ENCODE results near the gene PABPC1L. TPM values are rescaled to one million over a fixed set of nuclear protein-coding genes. Genes with fewer than 3 reads are reported as not detected.
"Not testable (repeated sequence)": the region's sequence is repeated elsewhere in the genome, so short reads cannot be mapped to it uniquely, and the experiment has no call there.

PABPC1L gene
- polyA plus RNA-seq (2013, experiment 1 of 2): 24.3 TPM
- 22.1 TPM for polyA plus RNA-seq (2013, experiment 2 of 2)

DNA sequence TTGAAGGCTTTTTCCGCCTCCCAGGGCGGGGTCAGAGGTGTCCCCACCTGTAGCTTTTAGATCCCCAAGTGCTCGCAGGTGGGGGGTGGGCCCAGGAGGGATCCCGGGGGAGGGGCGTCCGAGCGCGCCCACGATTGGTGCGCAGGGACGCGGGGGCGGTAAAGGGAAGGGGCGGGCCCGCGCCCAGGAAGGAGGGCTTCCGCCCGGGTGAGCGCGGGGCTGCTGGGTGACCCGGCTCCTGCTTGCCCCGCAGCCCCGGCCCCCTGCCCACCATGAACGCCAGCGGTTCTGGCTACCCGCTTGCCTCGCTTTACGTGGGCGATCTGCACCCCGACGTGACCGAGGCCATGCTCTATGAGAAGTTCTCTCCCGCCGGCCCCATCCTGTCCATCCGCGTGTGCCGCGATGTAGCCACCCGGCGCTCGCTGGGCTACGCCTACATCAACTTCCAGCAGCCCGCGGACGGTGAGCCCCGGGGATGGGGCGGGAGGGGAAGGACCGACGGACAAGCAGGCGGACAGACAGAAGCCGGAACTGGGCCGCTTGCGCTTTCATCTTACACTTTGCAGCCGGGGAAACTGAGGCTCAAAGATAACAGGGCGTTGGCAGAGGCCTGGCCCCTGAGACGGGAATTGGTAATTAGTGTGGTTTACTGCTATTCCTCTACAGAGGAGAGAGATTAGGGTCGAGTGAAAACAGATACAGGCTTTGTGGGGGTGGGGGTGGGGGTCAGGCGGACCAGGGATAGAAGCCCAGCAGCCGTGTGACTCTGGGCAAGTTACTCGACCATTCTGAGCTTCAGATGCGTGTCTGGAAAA, at the start of gene PABPC1L:
Gene PABPC1L (plus strand): TSS at position 189 of the 818 bp plus-strand sequence. CDS start 84 bp downstream, at position 273.
- peak within 1 kb of the TSS; percentile 55 to 99 for H3K4me3 ChIP-seq (ENCODE audit: low read length in 2 of 2)
- H2AFZ ChIP-seq (ENCODE audit: low read length): peak within 1 kb of the TSS; percentile 78
- no peak within 1 kb of the TSS for H2BK12ac ChIP-seq (ENCODE audit: low read length)
- no peak within 1 kb of the TSS for H4K91ac ChIP-seq (ENCODE audit: low read depth, low read length, poor library complexity)
- H3K9ac ChIP-seq (ENCODE audit: low read depth, low read length, poor library complexity): peak within 1 kb of the TSS; percentile 85
- no peak within 1 kb of the TSS for H2BK120ac ChIP-seq (ENCODE audit: low read depth, low read length)
- H3K4ac ChIP-seq (ENCODE audit: low read length): no peak within 1 kb of the TSS
- H3K4me1 ChIP-seq (ENCODE audit: control insufficient read depth in 2 of 2, insufficient read depth in 1 of 2, low read depth in 1 of 2, low read length in 2 of 2): peaks cover 0 to 6% of the 10 kb centered on the region in 2 donors
- DNase-seq (ENCODE audit: low spot score): peak; percentile 51
- peak within 1 kb of the TSS; percentile 95 for H3K18ac ChIP-seq (ENCODE audit: low read length)
- peak within 1 kb of the TSS; percentile 6 for H2AK5ac ChIP-seq (ENCODE audit: low read depth, low read length)
- no peaks in the 10 kb centered on the region for H3K79me1 ChIP-seq (ENCODE audit: low read depth, low read length)
- H3K9me3 ChIP-seq (replicated peaks in 1 of 2; ENCODE audit: control insufficient read depth in 2 of 2, insufficient read depth in 1 of 2, low read depth in 1 of 2, low read length in 2 of 2): no peaks in the 10 kb centered on the region
- peak within 1 kb of the TSS; percentile 84 for H3K4me2 ChIP-seq (ENCODE audit: insufficient read depth, low read length, poor library complexity, severe bottlenecking)
- H2BK15ac ChIP-seq (ENCODE audit: low read length): no peak within 1 kb of the TSS
- peaks cover 18 to 53% of the 10 kb centered on the region in 2 donors for H3K36me3 ChIP-seq (replicated peaks in 1 of 2; ENCODE audit: control insufficient read depth in 2 of 2, insufficient read depth in 2 of 2, low read length in 2 of 2)
- H3K23ac ChIP-seq (ENCODE audit: low read depth, low read length, poor library complexity): peak within 1 kb of the TSS; percentile 75
- H2BK5ac ChIP-seq (ENCODE audit: low read length): no peak within 1 kb of the TSS
- H3K14ac ChIP-seq (ENCODE audit: low read length): peak within 1 kb of the TSS; percentile 31
- no CpG with 5 or more reads among the region's 61 CpGs for WGBS, 2 donors (ENCODE audit: extremely low coverage in 2 of 2, insufficient read length in 2 of 2, insufficient replicate concordance in 1 of 2)
- no peak within 1 kb of the TSS for H4K8ac ChIP-seq (ENCODE audit: low read depth, low read length)
- no peak within 1 kb of the TSS for H3K27ac ChIP-seq (replicated peaks; ENCODE audit: low read length)
- no peaks in the 10 kb centered on the region for H3K27me3 ChIP-seq (ENCODE audit: control insufficient read depth in 3 of 3, insufficient read depth in 3 of 3, low read depth in 1 of 3, low read length in 3 of 3)

DNA sequence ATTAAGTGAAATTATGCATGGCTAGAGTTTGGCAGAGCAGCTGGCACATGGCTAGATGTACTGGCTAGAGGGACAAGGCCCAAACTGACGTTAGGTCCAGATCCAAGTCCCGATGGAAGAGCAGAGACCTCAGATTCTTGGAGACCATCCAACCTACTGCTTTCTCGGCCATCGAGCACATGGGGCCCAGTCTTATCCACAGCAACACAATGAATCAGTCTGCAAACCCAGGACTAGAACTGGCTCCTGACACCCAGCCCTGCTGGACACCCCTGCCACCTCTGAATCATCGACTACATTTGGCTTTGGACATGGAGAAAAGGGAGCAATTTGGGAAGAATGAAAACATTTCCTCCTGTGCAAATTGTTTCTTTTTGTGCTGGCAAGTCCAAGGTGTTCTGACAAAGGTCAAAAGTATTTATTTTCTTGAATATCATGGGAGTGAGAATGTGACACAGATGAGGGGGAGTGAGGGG, 48.3 kb upstream of the PABPC1L start:
- Histone ChIP-seq H2AFZ (ENCODE audit: low read length) (no peak overlapping the region), H2BK12ac (ENCODE audit: low read length) (no peak overlapping the region), H2BK120ac (ENCODE audit: low read depth, low read length) (no peak overlapping the region), H3K4ac (ENCODE audit: low read length) (no peak overlapping the region), H2BK15ac (ENCODE audit: low read length) (no peak overlapping the region), H3K4me3 (ENCODE audit: low read length in 2 of 2) (no peak overlapping the region), H3K27me3 (ENCODE audit: control insufficient read depth in 3 of 3, insufficient read depth in 3 of 3, low read depth in 1 of 3, low read length in 3 of 3) (peaks cover 0 to 2% (median 2%) of the 10 kb centered on the region in 3 experiments), H3K36me3 (replicated peaks in 1 of 2; ENCODE audit: control insufficient read depth in 2 of 2, insufficient read depth in 2 of 2, low read length in 2 of 2) (no peaks in the 10 kb centered on the region), H4K91ac (ENCODE audit: low read depth, low read length, poor library complexity) (no peak overlapping the region), H3K27ac (replicated peaks; ENCODE audit: low read length) (no peak overlapping the region), H4K8ac (ENCODE audit: low read depth, low read length) (no peak overlapping the region), H3K18ac (ENCODE audit: low read length) (no peak overlapping the region), H3K9me3 (replicated peaks in 1 of 2; ENCODE audit: control insufficient read depth in 2 of 2, insufficient read depth in 1 of 2, low read depth in 1 of 2, low read length in 2 of 2) (no peaks in the 10 kb centered on the region), H2BK5ac (ENCODE audit: low read length) (no peak overlapping the region), H3K9ac (ENCODE audit: low read depth, low read length, poor library complexity) (no peak overlapping the region), H3K4me2 (ENCODE audit: insufficient read depth, low read length, poor library complexity, severe bottlenecking) (no peak overlapping the region), H3K79me1 (ENCODE audit: low read depth, low read length) (no peaks in the 10 kb centered on the region), H3K23ac (ENCODE audit: low read depth, low read length, poor library complexity) (no peak overlapping the region), H3K14ac (ENCODE audit: low read length) (no peak overlapping the region), H3K4me1 (ENCODE audit: control insufficient read depth in 2 of 2, insufficient read depth in 1 of 2, low read depth in 1 of 2, low read length in 2 of 2) (peaks cover 0 to 12% of the 10 kb centered on the region in 2 donors), H2AK5ac (ENCODE audit: low read depth, low read length) (no peak overlapping the region)
- WGBS, 2 donors (ENCODE audit: extremely low coverage in 2 of 2, insufficient read length in 2 of 2, insufficient replicate concordance in 1 of 2): no CpG with 5 or more reads among the region's 5 CpGs
- no peak for DNase-seq (ENCODE audit: low spot score)

DNA sequence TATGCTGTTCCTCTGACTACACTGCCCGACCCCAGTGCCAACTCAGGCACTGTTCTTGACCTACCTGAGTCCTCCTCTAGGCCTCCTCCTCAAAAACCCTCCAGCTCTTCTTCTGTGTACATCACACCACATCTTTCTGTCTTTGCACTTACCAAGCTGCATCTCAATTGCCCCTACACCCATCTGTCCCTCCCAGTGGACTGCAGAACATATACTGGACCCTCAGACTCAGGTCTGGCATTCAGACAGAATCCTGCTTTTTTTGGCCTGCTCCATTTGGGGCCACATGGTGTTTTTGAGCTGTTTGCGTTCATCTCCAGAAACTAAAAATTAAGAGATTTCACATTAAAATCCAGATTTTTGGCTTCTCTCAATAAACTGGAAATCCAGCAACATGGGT, 47.6 kb upstream of the PABPC1L start:
- Histone ChIP-seq H2BK15ac (ENCODE audit: low read length) (no peak overlapping the region), H3K9me3 (replicated peaks in 1 of 2; ENCODE audit: control insufficient read depth in 2 of 2, insufficient read depth in 1 of 2, low read depth in 1 of 2, low read length in 2 of 2) (no peaks in the 10 kb centered on the region), H3K4me1 (ENCODE audit: control insufficient read depth in 2 of 2, insufficient read depth in 1 of 2, low read depth in 1 of 2, low read length in 2 of 2) (peaks cover 0 to 12% of the 10 kb centered on the region in 2 donors), H3K23ac (ENCODE audit: low read depth, low read length, poor library complexity) (no peak overlapping the region), H3K14ac (ENCODE audit: low read length) (no peak overlapping the region), H3K36me3 (replicated peaks in 1 of 2; ENCODE audit: control insufficient read depth in 2 of 2, insufficient read depth in 2 of 2, low read length in 2 of 2) (no peaks in the 10 kb centered on the region), H3K27me3 (ENCODE audit: control insufficient read depth in 3 of 3, insufficient read depth in 3 of 3, low read depth in 1 of 3, low read length in 3 of 3) (peaks cover 0 to 8% (median 2%) of the 10 kb centered on the region in 3 experiments), H3K79me1 (ENCODE audit: low read depth, low read length) (no peaks in the 10 kb centered on the region), H2AK5ac (ENCODE audit: low read depth, low read length) (no peak overlapping the region), H3K9ac (ENCODE audit: low read depth, low read length, poor library complexity) (no peak overlapping the region), H4K91ac (ENCODE audit: low read depth, low read length, poor library complexity) (no peak overlapping the region), H3K18ac (ENCODE audit: low read length) (no peak overlapping the region), H2AFZ (ENCODE audit: low read length) (no peak overlapping the region), H4K8ac (ENCODE audit: low read depth, low read length) (no peak overlapping the region), H3K4ac (ENCODE audit: low read length) (no peak overlapping the region), H2BK120ac (ENCODE audit: low read depth, low read length) (no peak overlapping the region), H3K4me3 (ENCODE audit: low read length in 2 of 2) (no peak overlapping the region), H3K27ac (replicated peaks; ENCODE audit: low read length) (no peak overlapping the region), H3K4me2 (ENCODE audit: insufficient read depth, low read length, poor library complexity, severe bottlenecking) (no peak overlapping the region), H2BK5ac (ENCODE audit: low read length) (no peak overlapping the region), H2BK12ac (ENCODE audit: low read length) (no peak overlapping the region)
- DNase-seq (ENCODE audit: low spot score): no peak
- no CpG with 5 or more reads among the region's 2 CpGs for WGBS, 2 donors (ENCODE audit: extremely low coverage in 2 of 2, insufficient read length in 2 of 2, insufficient replicate concordance in 1 of 2)

GRCh38 chr20:44863365-44864084, 46.3 kb upstream of the PABPC1L start:
- not testable (repeated sequence) for H3K4me3 ChIP-seq (ENCODE audit: low read length in 2 of 2); H3K14ac ChIP-seq (ENCODE audit: low read length); H3K9me3 ChIP-seq (replicated peaks in 1 of 2; ENCODE audit: control insufficient read depth in 2 of 2, insufficient read depth in 1 of 2, low read depth in 1 of 2, low read length in 2 of 2); H2AK5ac ChIP-seq (ENCODE audit: low read depth, low read length); H2BK15ac ChIP-seq (ENCODE audit: low read length); H2BK120ac ChIP-seq (ENCODE audit: low read depth, low read length); H3K23ac ChIP-seq (ENCODE audit: low read depth, low read length, poor library complexity); H3K27ac ChIP-seq (replicated peaks; ENCODE audit: low read length); H3K4me2 ChIP-seq (ENCODE audit: insufficient read depth, low read length, poor library complexity, severe bottlenecking); DNase-seq (ENCODE audit: low spot score); H2BK5ac ChIP-seq (ENCODE audit: low read length); H4K8ac ChIP-seq (ENCODE audit: low read depth, low read length); H4K91ac ChIP-seq (ENCODE audit: low read depth, low read length, poor library complexity); H3K18ac ChIP-seq (ENCODE audit: low read length); H3K36me3 ChIP-seq (replicated peaks in 1 of 2; ENCODE audit: control insufficient read depth in 2 of 2, insufficient read depth in 2 of 2, low read length in 2 of 2); H3K9ac ChIP-seq (ENCODE audit: low read depth, low read length, poor library complexity); H3K4ac ChIP-seq (ENCODE audit: low read length); H3K79me1 ChIP-seq (ENCODE audit: low read depth, low read length); H2BK12ac ChIP-seq (ENCODE audit: low read length)
- no CpG with 5 or more reads among the region's 4 CpGs for WGBS, 2 donors (ENCODE audit: extremely low coverage in 2 of 2, insufficient read length in 2 of 2, insufficient replicate concordance in 1 of 2)
- Histone ChIP-seq H2AFZ (ENCODE audit: low read length) (peak overlapping the region; percentile 34), H3K27me3 (ENCODE audit: control insufficient read depth in 3 of 3, insufficient read depth in 3 of 3, low read depth in 1 of 3, low read length in 3 of 3) (peaks cover 0 to 17% (median 2%) of the 10 kb centered on the region in 3 experiments), H3K4me1 (ENCODE audit: control insufficient read depth in 2 of 2, insufficient read depth in 1 of 2, low read depth in 1 of 2, low read length in 2 of 2) (peaks cover 0 to 12% of the 10 kb centered on the region in 2 donors)
